Measurements from ENCODE around the gene LAMC3. TPM values are rescaled to one million over a fixed set of nuclear protein-coding genes. Genes with fewer than 3 reads are reported as not detected.
A peak's percentile ranks its signal among the peaks of the same experiment; 100 is the strongest.

Gene LAMC3
- total and polyA plus RNA-seq, 5 donors from 2014 or later = 0.37 to 1.2 (median 0.66) TPM

GRCh38 chr9:131103024-131103423 lies 94.0 kb downstream of the LAMC3 start:
- H3K9me3 ChIP-seq (ENCODE audit: control insufficient read depth in 2 of 2, low read length in 2 of 2) = no peaks in the 10 kb centered on the region
- no peak overlapping the region for H3K27ac ChIP-seq (ENCODE audit: insufficient read depth, low read length, poor library complexity, severe bottlenecking)
- H3K27me3 ChIP-seq (ENCODE audit: control insufficient read depth, insufficient read depth, low read length) = no peaks in the 10 kb centered on the region
- H3K4me3 Mint-ChIP-seq = no peak overlapping the region
- H3K4me3 ChIP-seq (ENCODE audit: low read depth, low read length) = no peak overlapping the region
- no peaks in the 10 kb centered on the region for H3K9me3 Mint-ChIP-seq
- H3K36me3 ChIP-seq (ENCODE audit: control insufficient read depth, insufficient read depth, low read length) = no peaks in the 10 kb centered on the region
- no peak for DNase-seq
- no peak overlapping the region for H3K27ac Mint-ChIP-seq
- no peak for ATAC-seq (ENCODE audit: low read depth in 2 of 2)
- H3K4me1 Mint-ChIP-seq = no peaks in the 10 kb centered on the region
- H3K36me3 Mint-ChIP-seq = no peaks in the 10 kb centered on the region
- H3K27me3 Mint-ChIP-seq = peaks cover 11% of the 10 kb centered on the region
- no peaks in the 10 kb centered on the region for H3K4me1 ChIP-seq (ENCODE audit: control insufficient read depth, insufficient read depth, low read length, poor library complexity, severe bottlenecking)

DNA sequence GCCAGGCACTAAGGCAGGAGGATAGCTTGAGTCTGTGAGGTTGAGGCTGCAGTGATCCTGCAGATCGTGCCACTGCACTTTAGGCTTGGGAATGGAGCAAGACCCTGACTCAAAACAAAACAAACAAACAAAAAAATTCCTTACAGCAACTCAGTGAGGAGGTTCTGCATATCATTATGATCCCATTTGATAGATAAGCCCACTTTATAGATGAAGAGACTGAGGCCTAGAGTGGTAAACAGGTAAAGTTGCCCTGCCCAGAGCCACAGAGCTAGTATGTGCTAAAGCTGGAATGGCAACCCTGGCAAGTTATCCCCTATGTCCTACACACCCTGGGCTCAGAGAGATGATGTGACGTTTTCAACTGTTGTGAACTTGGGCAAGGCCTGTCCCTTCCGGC lies 94.6 kb downstream of the LAMC3 start:
- no peak for DNase-seq
- Mint-ChIP-seq H3K9me3 (no peaks in the 10 kb centered on the region), H3K4me1 (no peaks in the 10 kb centered on the region), H3K36me3 (no peaks in the 10 kb centered on the region), H3K4me3 (no peak overlapping the region), H3K27ac (peak overlapping the region in 1 of 3 donors; percentile 6), H3K27me3 (peaks cover 11% of the 10 kb centered on the region)
- no peak for ATAC-seq (ENCODE audit: low read depth in 2 of 2)
- H3K4me1 ChIP-seq (ENCODE audit: control insufficient read depth, insufficient read depth, low read length, poor library complexity, severe bottlenecking) = no peaks in the 10 kb centered on the region
- H3K4me3 ChIP-seq (ENCODE audit: low read depth, low read length) = no peak overlapping the region
- no peaks in the 10 kb centered on the region for H3K36me3 ChIP-seq (ENCODE audit: control insufficient read depth, insufficient read depth, low read length)
- H3K9me3 ChIP-seq (ENCODE audit: control insufficient read depth in 2 of 2, low read length in 2 of 2) = no peaks in the 10 kb centered on the region
- no peak overlapping the region for H3K27ac ChIP-seq (ENCODE audit: insufficient read depth, low read length, poor library complexity, severe bottlenecking)
- no peaks in the 10 kb centered on the region for H3K27me3 ChIP-seq (ENCODE audit: control insufficient read depth, insufficient read depth, low read length)

GRCh38 chr9:131104016-131104740 lies 95.2 kb downstream of the LAMC3 start:
- H3K9me3 ChIP-seq (ENCODE audit: control insufficient read depth in 2 of 2, low read length in 2 of 2) = no peaks in the 10 kb centered on the region
- Mint-ChIP-seq H3K4me1 (no peaks in the 10 kb centered on the region), H3K4me3 (no peak overlapping the region), H3K27me3 (peaks cover 11% of the 10 kb centered on the region), H3K9me3 (no peaks in the 10 kb centered on the region), H3K27ac (no peak overlapping the region), H3K36me3 (no peaks in the 10 kb centered on the region)
- no peaks in the 10 kb centered on the region for H3K4me1 ChIP-seq (ENCODE audit: control insufficient read depth, insufficient read depth, low read length, poor library complexity, severe bottlenecking)
- H3K4me3 ChIP-seq (ENCODE audit: low read depth, low read length) = no peak overlapping the region
- no peak overlapping the region for H3K27ac ChIP-seq (ENCODE audit: insufficient read depth, low read length, poor library complexity, severe bottlenecking)
- ATAC-seq (ENCODE audit: low read depth in 2 of 2) = no peak
- H3K36me3 ChIP-seq (ENCODE audit: control insufficient read depth, insufficient read depth, low read length) = no peaks in the 10 kb centered on the region
- no peaks in the 10 kb centered on the region for H3K27me3 ChIP-seq (ENCODE audit: control insufficient read depth, insufficient read depth, low read length)
- no peak for DNase-seq

- Histone ChIP-seq H3K4me1 (ENCODE audit: control insufficient read depth, insufficient read depth, low read length, poor library complexity, severe bottlenecking) (no peaks in the 10 kb centered on the region), H3K27me3 (ENCODE audit: control insufficient read depth, insufficient read depth, low read length) (no peaks in the 10 kb centered on the region), H3K27ac (ENCODE audit: insufficient read depth, low read length, poor library complexity, severe bottlenecking) (no peak overlapping the region), H3K4me3 (ENCODE audit: low read depth, low read length) (no peak overlapping the region), H3K9me3 (ENCODE audit: control insufficient read depth in 2 of 2, low read length in 2 of 2) (no peaks in the 10 kb centered on the region), H3K36me3 (ENCODE audit: control insufficient read depth, insufficient read depth, low read length) (no peaks in the 10 kb centered on the region)
- no peak for ATAC-seq (ENCODE audit: low read depth in 2 of 2)
- Mint-ChIP-seq H3K4me1 (no peaks in the 10 kb centered on the region), H3K27ac (no peak overlapping the region), H3K9me3 (peaks cover 0 to 2% (median 0%) of the 10 kb centered on the region in 7 donors), H3K27me3 (peaks cover 5% of the 10 kb centered on the region), H3K36me3 (no peaks in the 10 kb centered on the region), H3K4me3 (no peak overlapping the region)
- DNase-seq = no peak
These were observed 97.0 kb downstream of the LAMC3 start for GRCh38 chr9:131105952-131106351.

DNA sequence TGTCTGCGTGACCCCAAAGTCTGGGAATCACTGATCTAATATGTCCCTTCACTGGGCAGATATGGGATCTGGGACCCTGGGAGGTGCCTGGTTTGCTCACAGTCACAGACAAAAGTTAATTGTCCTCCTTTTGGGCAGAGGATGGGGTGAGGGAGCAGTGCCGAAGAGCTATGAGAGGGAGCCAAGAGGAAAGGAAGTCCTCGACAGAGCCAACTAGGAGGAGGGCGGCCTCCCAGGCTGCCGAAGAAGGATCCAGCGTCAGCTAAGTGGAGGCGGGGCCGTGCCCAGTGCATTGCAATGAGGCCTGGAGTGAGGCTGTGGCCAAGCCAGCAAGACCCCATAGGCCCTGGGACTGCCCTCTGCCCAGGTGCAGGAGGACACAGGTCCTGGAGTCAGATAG lies 98.8 kb downstream of the LAMC3 start:
- Mint-ChIP-seq H3K27me3 (peaks cover 9% of the 10 kb centered on the region), H3K27ac (no peak overlapping the region), H3K4me3 (no peak overlapping the region), H3K36me3 (no peaks in the 10 kb centered on the region), H3K9me3 (peaks cover 0 to 2% (median 0%) of the 10 kb centered on the region in 7 donors), H3K4me1 (no peaks in the 10 kb centered on the region)
- DNase-seq = no peak
- Histone ChIP-seq H3K27me3 (ENCODE audit: control insufficient read depth, insufficient read depth, low read length) (no peaks in the 10 kb centered on the region), H3K36me3 (ENCODE audit: control insufficient read depth, insufficient read depth, low read length) (no peaks in the 10 kb centered on the region), H3K4me1 (ENCODE audit: control insufficient read depth, insufficient read depth, low read length, poor library complexity, severe bottlenecking) (no peaks in the 10 kb centered on the region), H3K4me3 (ENCODE audit: low read depth, low read length) (no peak overlapping the region), H3K9me3 (ENCODE audit: control insufficient read depth in 2 of 2, low read length in 2 of 2) (no peaks in the 10 kb centered on the region), H3K27ac (ENCODE audit: insufficient read depth, low read length, poor library complexity, severe bottlenecking) (no peak overlapping the region)
- no peak for ATAC-seq (ENCODE audit: low read depth in 2 of 2)

GRCh38 chr9:131111186-131111853 lies 102.3 kb downstream of the LAMC3 start:
- H3K27me3 ChIP-seq (ENCODE audit: control insufficient read depth, insufficient read depth, low read length) = no peaks in the 10 kb centered on the region
- Mint-ChIP-seq H3K27ac (no peak overlapping the region), H3K4me1 (no peaks in the 10 kb centered on the region), H3K27me3 (peaks cover 13% of the 10 kb centered on the region), H3K36me3 (no peaks in the 10 kb centered on the region), H3K4me3 (no peak overlapping the region), H3K9me3 (peaks cover 0 to 2% (median 0%) of the 10 kb centered on the region in 7 donors)
- H3K4me3 ChIP-seq (ENCODE audit: low read depth, low read length) = no peak overlapping the region
- ATAC-seq (ENCODE audit: low read depth in 2 of 2) (no peak), DNase-seq (no peak)
- no peaks in the 10 kb centered on the region for H3K4me1 ChIP-seq (ENCODE audit: control insufficient read depth, insufficient read depth, low read length, poor library complexity, severe bottlenecking)
- H3K27ac ChIP-seq (ENCODE audit: insufficient read depth, low read length, poor library complexity, severe bottlenecking) = no peak overlapping the region
- H3K9me3 ChIP-seq (ENCODE audit: control insufficient read depth in 2 of 2, low read length in 2 of 2) = no peaks in the 10 kb centered on the region
- H3K36me3 ChIP-seq (ENCODE audit: control insufficient read depth, insufficient read depth, low read length) = no peaks in the 10 kb centered on the region

GRCh38 chr9:131111854-131112311 lies 102.9 kb downstream of the LAMC3 start:
- no peak for ATAC-seq (ENCODE audit: low read depth in 2 of 2)
- H3K27ac ChIP-seq (ENCODE audit: insufficient read depth, low read length, poor library complexity, severe bottlenecking) = no peak overlapping the region
- peak overlapping the region in 1 of 4 donors; percentile 51 for H3K4me3 Mint-ChIP-seq
- H3K9me3 Mint-ChIP-seq = peaks cover 0 to 2% (median 0%) of the 10 kb centered on the region in 7 donors
- no peaks in the 10 kb centered on the region for H3K36me3 Mint-ChIP-seq
- no peaks in the 10 kb centered on the region for H3K4me1 Mint-ChIP-seq
- no peak for DNase-seq
- peaks cover 13% of the 10 kb centered on the region for H3K27me3 Mint-ChIP-seq
- no peak overlapping the region for H3K27ac Mint-ChIP-seq
- no peaks in the 10 kb centered on the region for H3K27me3 ChIP-seq (ENCODE audit: control insufficient read depth, insufficient read depth, low read length)
- H3K4me1 ChIP-seq (ENCODE audit: control insufficient read depth, insufficient read depth, low read length, poor library complexity, severe bottlenecking) = no peaks in the 10 kb centered on the region
- H3K9me3 ChIP-seq (ENCODE audit: control insufficient read depth in 2 of 2, low read length in 2 of 2) = no peaks in the 10 kb centered on the region
- H3K36me3 ChIP-seq (ENCODE audit: control insufficient read depth, insufficient read depth, low read length) = no peaks in the 10 kb centered on the region
- no peak overlapping the region for H3K4me3 ChIP-seq (ENCODE audit: low read depth, low read length)

All from CD4-positive, CD25-positive, alpha-beta regulatory T cell (primary cell).